SK-N-SH (cell line): ENCODE data around the gene RPS6KA2. TPM values are rescaled to one million over a fixed set of nuclear protein-coding genes. Genes with fewer than 3 reads are reported as not detected.

Experiments
- CTCF ChIA-PET: fragments of 300-600, 350-600 bp; formaldehyde crosslinking; extraction: SDS; loops from one replicate; lab custom pipeline; 2021; lab: Yijun Ruan, JAX
- POLR2A ChIA-PET: fragments of 350-600 bp; sonication (Branson Sonifier 250); formaldehyde crosslinking; extraction: SDS; loops from one replicate; lab custom pipeline; 2020; ENCODE audit warnings: antibody characterized with exemption, inconsistent platforms; lab: Yijun Ruan, JAX
- DNase-seq: peaks from one replicate; pipeline ENCODE4 v3.0.0; 2012
- H2AFZ ChIP-seq: fragments of 200-600 bp; sonication (generic); 2 replicates; pipeline ENCODE4 v1.8.1; 2016; ENCODE audit warnings: antibody characterized with exemption, mild to moderate bottlenecking, low read depth
- H3F3A ChIP-seq: fragments of 200-600 bp; sonication (generic); replicated peaks from 2 replicates; pipeline ENCODE3; 2016; ENCODE audit warnings: antibody characterized with exemption, mild to moderate bottlenecking; ENCODE audit not compliant: insufficient read depth
- H3K27ac ChIP-seq, 2 experiments: fragments of 200-500 bp in 1 of 2; fragments of 200-600 bp in 1 of 2; sonication (Bioruptor generic) in 1 of 2; sonication (generic), shearing (Covaris generic) in 1 of 2; 2 replicates each; pipeline versions ENCODE4 v1.5.1 to v1.6.1; 2014 to 2016; ENCODE audit warnings: low read depth in 2 of 2, inconsistent platforms in 1 of 2, low read length in 1 of 2, mild to moderate bottlenecking in 1 of 2, mixed read lengths in 1 of 2
- H3K27me3 ChIP-seq: fragments of 200-600 bp; sonication (generic), shearing (Covaris generic); 2 replicates; pipeline ENCODE4 v1.6.1; 2016; ENCODE audit warnings: mixed run types; ENCODE audit not compliant: insufficient read depth
- H3K36me3 ChIP-seq, 2 experiments: fragments of 200-500 bp in 1 of 2; fragments of 200-600 bp in 1 of 2; sonication (Bioruptor generic) in 1 of 2; sonication (generic) in 1 of 2; replicated peaks in 1 of 2; 2 replicates each; pipeline versions ENCODE3 to v1.5.1; 2014 to 2016; ENCODE audit warnings: low read length in 1 of 2, mild to moderate bottlenecking in 1 of 2; ENCODE audit not compliant: insufficient read depth in 2 of 2, control insufficient read depth in 1 of 2
- H3K4me1 ChIP-seq, 2 experiments: fragments of 200-500 bp in 1 of 2; fragments of 200-600 bp in 1 of 2; sonication (Bioruptor generic) in 1 of 2; sonication (generic), shearing (Covaris generic) in 1 of 2; 2 replicates each; pipeline versions ENCODE4 v1.5.1 to v1.6.1; 2014 to 2016; ENCODE audit warnings: low read depth in 1 of 2, low read length in 1 of 2, mixed run types in 1 of 2; ENCODE audit not compliant: insufficient read depth in 2 of 2, control insufficient read depth in 1 of 2
- H3K4me2 ChIP-seq: fragments of 200-600 bp; sonication (generic), shearing (Covaris generic); 2 replicates; pipeline ENCODE4 v1.6.1; 2017; ENCODE audit warnings: mixed run types
- H3K4me3 ChIP-seq, 2 experiments: fragments of 200-500 bp in 1 of 2; fragments of 200-600 bp in 1 of 2; sonication (Bioruptor generic) in 1 of 2; sonication (generic), shearing (Covaris generic) in 1 of 2; 2 replicates each; pipeline versions ENCODE4 v1.5.1 to v1.8.1; 2014 to 2016; ENCODE audit warnings: low read depth in 2 of 2, inconsistent platforms in 1 of 2, low read length in 1 of 2, mild to moderate bottlenecking in 1 of 2, mixed read lengths in 1 of 2, moderate library complexity in 1 of 2
- H3K79me2 ChIP-seq: fragments of 200-600 bp; sonication (generic); 2 replicates; pipeline ENCODE4 v1.8.1; 2017; ENCODE audit warnings: mild to moderate bottlenecking; ENCODE audit not compliant: insufficient read depth
- H3K9ac ChIP-seq: fragments of 200-600 bp; sonication (generic); 2 replicates; pipeline ENCODE4 v1.6.1; 2017; ENCODE audit warnings: mixed run types
- H3K9me2 ChIP-seq: fragments of 200-600 bp; sonication (generic); 2 replicates; pipeline ENCODE4 v1.6.1; 2017; ENCODE audit warnings: mixed run types
- H3K9me3 ChIP-seq: fragments of 200-600 bp; sonication (generic); 2 replicates; pipeline ENCODE4 v1.6.1; 2017; ENCODE audit warnings: mixed run types, mild to moderate bottlenecking, moderate library complexity
- H4K20me1 ChIP-seq: fragments of 200-600 bp; sonication (generic); 2 replicates; pipeline ENCODE4 v1.6.1; 2017; ENCODE audit warnings: mild to moderate bottlenecking, mixed run types; ENCODE audit not compliant: insufficient read depth
- CHD2 ChIP-seq: fragments of 150-350 bp; IDR thresholded peaks from 2 replicates; pipeline ENCODE4 v1.6.1; 2018; ENCODE audit warnings: low read length; ENCODE audit not compliant: partially characterized antibody
- EP300 ChIP-seq, 2 experiments: IDR thresholded peaks; 2 replicates each; pipeline versions ENCODE4 v1.4.0 to v1.6.1; 2012; ENCODE audit warnings: borderline replicate concordance in 1 of 2, low read depth in 1 of 2, low read length in 1 of 2
- EZH2phosphoT487 ChIP-seq: fragments of 200-600 bp; sonication (generic); IDR thresholded peaks from 2 replicates; pipeline ENCODE4 v1.6.1; 2017; ENCODE audit warnings: low read depth, mixed run types, mild to moderate bottlenecking, antibody characterized with exemption, moderate library complexity, borderline replicate concordance
- FOSL2 ChIP-seq: IDR thresholded peaks from 2 replicates; pipeline ENCODE4 v1.4.0; 2012; ENCODE audit warnings: low read depth, mild to moderate bottlenecking, moderate library complexity, borderline replicate concordance
- FOXM1 ChIP-seq: IDR thresholded peaks from 2 replicates; pipeline ENCODE4 v1.4.0; 2012; ENCODE audit warnings: low read depth, mild to moderate bottlenecking
- GATA2 ChIP-seq: sonication (generic); formaldehyde crosslinking; IDR thresholded peaks from 2 replicates; pipeline ENCODE4 v1.5.0; 2020; ENCODE audit warnings: mild to moderate bottlenecking, missing genetic modification reagents
- JUND ChIP-seq: IDR thresholded peaks from 2 replicates; pipeline ENCODE4 v1.4.0; 2012
- PBX3 ChIP-seq: IDR thresholded peaks from 2 replicates; pipeline ENCODE4; 2012
- RFX5 ChIP-seq: IDR thresholded peaks from 2 replicates; pipeline ENCODE4 v1.6.1; 2012; ENCODE audit warnings: mild to moderate bottlenecking, improper control_type of control experiment, low read length
- SIN3A ChIP-seq: IDR thresholded peaks from 2 replicates; pipeline ENCODE4 v1.6.1; 2012; ENCODE audit warnings: low read depth, mild to moderate bottlenecking, low read length, moderate library complexity, borderline replicate concordance
- SMC3 ChIP-seq: IDR thresholded peaks from 2 replicates; pipeline ENCODE4 v1.6.1; 2012; ENCODE audit warnings: low read depth, low read length, improper control_type of control experiment
- TCF12 ChIP-seq: IDR thresholded peaks from 2 replicates; pipeline ENCODE4 v1.4.0; 2012
- YY1 ChIP-seq: IDR thresholded peaks from 2 replicates; pipeline ENCODE4 v1.4.0; 2012; ENCODE audit warnings: low read depth, mild to moderate bottlenecking
- WGBS: methylation state at CpG from one replicate; pipeline ENCODE4 v1.1.6; 2017; ENCODE audit warnings: low lambda C conversion rate; 5-methylcytosine and 5-hydroxymethylcytosine counted together
- polyA plus RNA-seq, 3 experiments: library from polyadenylated mRNA; depleted of rRNA; stranded (reverse); fragments of >200 nt; gene quantifications; 2 replicates each; pipeline ENCODE4 v1.2.3, GENCODE V29; 2012
- TF ChIP-seq, protein P1 (sequence below): IDR thresholded peaks from 2 replicates; pipeline ENCODE4 v1.4.0; 2012; ENCODE audit warnings: low read depth, borderline replicate concordance
- TF ChIP-seq, protein P2 (sequence below): IDR thresholded peaks from 2 replicates; pipeline ENCODE4 v1.4.0; 2012; ENCODE audit warnings: low read depth, borderline replicate concordance

Gene RPS6KA2
- polyA plus RNA-seq, 1 of the 3 experiments (the other 2 are of a cell fraction): 59.5 TPM

DNA sequence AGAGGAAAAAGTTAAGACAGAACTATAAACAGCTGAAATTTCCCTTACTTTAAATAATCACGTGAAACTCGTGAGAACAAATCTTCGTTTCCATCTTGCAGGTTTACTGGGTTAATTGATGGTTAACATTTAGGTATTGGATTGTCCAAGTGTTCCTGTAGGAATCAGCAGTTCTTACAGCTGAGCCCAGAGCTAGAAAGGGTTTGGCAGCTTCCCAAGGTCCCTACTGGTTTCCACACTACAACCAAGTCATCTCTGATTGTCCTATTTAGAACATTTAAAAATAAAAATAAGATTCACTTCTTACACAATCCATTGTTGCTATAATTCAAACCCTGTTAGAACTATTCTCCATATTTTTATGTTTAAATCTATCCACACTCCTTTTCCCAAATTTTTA is 260.1 kb downstream of the RPS6KA2 start:
- ChIA-PET POLR2A (no interaction called here), CTCF (interaction anchor here (0.7 to 1.3 kb wide), 3 partner anchors 14 to 54 kb away, joined by 4 to 5 read pairs (median 4); no protein-coding TSS in a partner anchor)
- H3K9me3 ChIP-seq: no peaks in the 10 kb centered on the region; the same call in 1 of the 2 replicates
- H3F3A ChIP-seq: peaks cover 4% of the 10 kb centered on the region
- TF ChIP-seq, protein P1, sequence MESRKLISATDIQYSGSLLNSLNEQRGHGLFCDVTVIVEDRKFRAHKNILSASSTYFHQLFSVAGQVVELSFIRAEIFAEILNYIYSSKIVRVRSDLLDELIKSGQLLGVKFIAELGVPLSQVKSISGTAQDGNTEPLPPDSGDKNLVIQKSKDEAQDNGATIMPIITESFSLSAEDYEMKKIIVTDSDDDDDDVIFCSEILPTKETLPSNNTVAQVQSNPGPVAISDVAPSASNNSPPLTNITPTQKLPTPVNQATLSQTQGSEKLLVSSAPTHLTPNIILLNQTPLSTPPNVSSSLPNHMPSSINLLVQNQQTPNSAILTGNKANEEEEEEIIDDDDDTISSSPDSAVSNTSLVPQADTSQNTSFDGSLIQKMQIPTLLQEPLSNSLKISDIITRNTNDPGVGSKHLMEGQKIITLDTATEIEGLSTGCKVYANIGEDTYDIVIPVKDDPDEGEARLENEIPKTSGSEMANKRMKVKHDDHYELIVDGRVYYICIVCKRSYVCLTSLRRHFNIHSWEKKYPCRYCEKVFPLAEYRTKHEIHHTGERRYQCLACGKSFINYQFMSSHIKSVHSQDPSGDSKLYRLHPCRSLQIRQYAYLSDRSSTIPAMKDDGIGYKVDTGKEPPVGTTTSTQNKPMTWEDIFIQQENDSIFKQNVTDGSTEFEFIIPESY: no peak
- TF ChIP-seq SMC3: no peak
- TF ChIP-seq YY1: no peak
- TF ChIP-seq EZH2phosphoT487: no peak
- no peak for TF ChIP-seq FOXM1
- no peak for TF ChIP-seq FOSL2
- TF ChIP-seq PBX3: no peak
- TF ChIP-seq RFX5: no peak
- no peak for TF ChIP-seq SIN3A
- no peak for TF ChIP-seq GATA2
- no peak for TF ChIP-seq TCF12
- TF ChIP-seq CHD2: no peak
- no peak for TF ChIP-seq JUND
- TF ChIP-seq, protein P2, sequence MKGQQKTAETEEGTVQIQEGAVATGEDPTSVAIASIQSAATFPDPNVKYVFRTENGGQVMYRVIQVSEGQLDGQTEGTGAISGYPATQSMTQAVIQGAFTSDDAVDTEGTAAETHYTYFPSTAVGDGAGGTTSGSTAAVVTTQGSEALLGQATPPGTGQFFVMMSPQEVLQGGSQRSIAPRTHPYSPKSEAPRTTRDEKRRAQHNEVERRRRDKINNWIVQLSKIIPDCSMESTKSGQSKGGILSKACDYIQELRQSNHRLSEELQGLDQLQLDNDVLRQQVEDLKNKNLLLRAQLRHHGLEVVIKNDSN: no peak
- TF ChIP-seq EP300 (IDR thresholded peaks at IDR 0.05; ENCODE audit: borderline replicate concordance in 1 of 2, low read depth in 1 of 2, low read length in 1 of 2): no peak
- no peaks in the 10 kb centered on the region for H3K9me2 ChIP-seq
- no peak overlapping the region for H3K4me2 ChIP-seq
- no peak for DNase-seq
- no peaks in the 10 kb centered on the region for H4K20me1 ChIP-seq
- no peak overlapping the region for H3K27ac ChIP-seq
- 92% methylated on average over 3 of the region's 3 CpGs for WGBS
- no peaks in the 10 kb centered on the region for H3K27me3 ChIP-seq
- peaks cover 7 to 11% of the 10 kb centered on the region in 2 experiments for H3K36me3 ChIP-seq
- H3K79me2 ChIP-seq: no peaks in the 10 kb centered on the region
- H2AFZ ChIP-seq: no peak overlapping the region
- H3K4me1 ChIP-seq: peaks cover 0 to 14% of the 10 kb centered on the region in 2 experiments; a peak in 1 of 4 replicates
- no peak overlapping the region for H3K4me3 ChIP-seq
- H3K9ac ChIP-seq: no peak overlapping the region
